Neural cell (in vitro differentiated cells): ENCODE results near the gene DHX16. TPM values are rescaled to one million over a fixed set of nuclear protein-coding genes. Genes with fewer than 3 reads are reported as not detected.

Experiments used
- H2AFZ ChIP-seq: fragments of 200-600, 300-800 bp; sonication (generic), shearing (Covaris generic); 2 replicates; pipeline ENCODE4 v1.6.0; 2014; ENCODE audit warnings: low read depth, mild to moderate bottlenecking, antibody characterized with exemption, low read length, moderate library complexity
- H3F3A ChIP-seq: fragments of 200-600 bp; shearing (Covaris generic); 2 replicates; pipeline ENCODE4 v1.6.1; 2016; ENCODE audit warnings: mild to moderate bottlenecking, moderate library complexity, mixed read lengths, antibody characterized with exemption, low read length; ENCODE audit not compliant: insufficient read depth, poor library complexity, severe bottlenecking
- H3K27ac ChIP-seq: fragments of 200-600, 300-800 bp; sonication (generic), shearing (Covaris generic); 2 replicates; pipeline ENCODE4 v1.5.1; 2014; ENCODE audit warnings: mild to moderate bottlenecking, low read length, moderate library complexity
- H3K27me3 ChIP-seq: fragments of 300-800, 200-600 bp; sonication (generic), shearing (Covaris generic); 2 replicates; pipeline ENCODE4 v1.6.0; 2014; ENCODE audit warnings: mild to moderate bottlenecking, low read depth, low read length, moderate library complexity; ENCODE audit not compliant: insufficient read depth
- H3K36me3 ChIP-seq: fragments of 300-800, 200-600 bp; sonication (generic), shearing (Covaris generic); 2 replicates; pipeline ENCODE4 v1.5.1; 2014; ENCODE audit warnings: mild to moderate bottlenecking, antibody characterized with exemption, low read length, moderate library complexity; ENCODE audit not compliant: insufficient read depth
- H3K4me2 ChIP-seq: fragments of 300-800, 200-600 bp; sonication (generic), shearing (Covaris generic); 2 replicates; pipeline ENCODE4 v1.6.0; 2014; ENCODE audit warnings: mild to moderate bottlenecking, low read length
- H3K4me3 ChIP-seq: fragments of 300-800, 200-600 bp; sonication (generic), shearing (Covaris generic); 2 replicates; pipeline ENCODE4 v1.5.1; 2014; ENCODE audit warnings: mild to moderate bottlenecking, low read length, moderate library complexity
- H3K79me2 ChIP-seq: fragments of 200-600 bp; shearing (Covaris generic); replicated peaks from 2 replicates; pipeline ENCODE4 v1.6.0; 2014; ENCODE audit warnings: mild to moderate bottlenecking, low read length, moderate library complexity; ENCODE audit not compliant: insufficient read depth
- H3K9ac ChIP-seq: fragments of 300-800, 200-600 bp; sonication (generic), shearing (Covaris generic); 2 replicates; pipeline ENCODE4 v1.6.1; 2016; ENCODE audit warnings: mild to moderate bottlenecking, low read length, mixed read lengths
- H3K9me2 ChIP-seq: fragments of 200-600 bp; shearing (Covaris generic); 2 replicates; pipeline ENCODE4 v1.6.1; 2016; ENCODE audit warnings: mild to moderate bottlenecking, low read length, mixed read lengths; ENCODE audit not compliant: insufficient read depth
- H3K9me3 ChIP-seq: fragments of 200-600, 300-800 bp; sonication (generic), shearing (Covaris generic); 2 replicates; pipeline ENCODE4 v1.6.1; 2016; ENCODE audit warnings: mild to moderate bottlenecking, mixed run types, low read length, moderate library complexity, mixed read lengths
- H4K20me1 ChIP-seq: fragments of 200-600 bp; shearing (Covaris generic); 2 replicates; pipeline ENCODE4 v1.6.1; 2016; ENCODE audit warnings: mild to moderate bottlenecking, mixed run types; ENCODE audit not compliant: insufficient read depth
- EP300 ChIP-seq: fragments of 450-650 bp; conservative IDR thresholded peaks from 2 replicates; pipeline ENCODE4 v1.6.1; 2014; ENCODE audit warnings: antibody characterized with exemption, mild to moderate bottlenecking, moderate library complexity; ENCODE audit not compliant: poor library complexity, severe bottlenecking
- EZH2 ChIP-seq: fragments of 200-600, 300-800 bp; shearing (Covaris generic), sonication (generic); IDR thresholded peaks from 2 replicates; pipeline ENCODE4 v1.6.1; 2014; ENCODE audit warnings: antibody characterized with exemption, low read length, borderline replicate concordance, mild to moderate bottlenecking; ENCODE audit not compliant: insufficient read depth, poor library complexity, severe bottlenecking
- MXI1 ChIP-seq: fragments of 450-650 bp; conservative IDR thresholded peaks from 2 replicates; pipeline ENCODE4 v1.6.1; 2014; ENCODE audit warnings: antibody characterized with exemption, mild to moderate bottlenecking; ENCODE audit not compliant: poor library complexity, severe bottlenecking
- POLR2AphosphoS5 ChIP-seq: IDR thresholded peaks from 2 replicates; pipeline ENCODE4 v1.6.1; 2012
- RAD21 ChIP-seq: fragments of 450-650 bp; conservative IDR thresholded peaks from 2 replicates; pipeline ENCODE4 v1.6.1; 2014; ENCODE audit warnings: antibody characterized with exemption, mild to moderate bottlenecking, moderate library complexity
- SMC3 ChIP-seq: fragments of 450-650 bp; conservative IDR thresholded peaks from 2 replicates; pipeline ENCODE4 v1.6.1; 2014; ENCODE audit warnings: antibody characterized with exemption, mild to moderate bottlenecking, moderate library complexity; ENCODE audit not compliant: poor library complexity
- TAF1 ChIP-seq: IDR thresholded peaks from 2 replicates; pipeline ENCODE4 v1.6.1; 2012; ENCODE audit warnings: low read depth
- polyA plus RNA-seq: library from polyadenylated mRNA; depleted of rRNA; stranded (reverse); fragments of >200 nt; gene quantifications from 2 replicates; pipeline ENCODE4 v1.2.3, GENCODE V29; 2014
- TF ChIP-seq, protein P1 (sequence below): IDR thresholded peaks from 2 replicates; pipeline ENCODE4 v1.6.1; 2012; ENCODE audit warnings: borderline replicate concordance
- TF ChIP-seq, protein P2 (sequence below): fragments of 450-650 bp; IDR thresholded peaks from 2 replicates; pipeline ENCODE4 v1.5.1; 2014; ENCODE audit warnings: antibody characterized with exemption, mild to moderate bottlenecking, moderate library complexity; ENCODE audit not compliant: poor library complexity, severe bottlenecking

Gene DHX16
- polyA plus RNA-seq, 1 donor from 2014 or later, result 29.1 TPM

GRCh38 chr6:30707281-30707850, 34.6 kb upstream of the DHX16 start:
- Histone ChIP-seq H3K27ac (no peak overlapping the region), H3K9me2 (no peaks in the 10 kb centered on the region), H3K4me2 (no peak overlapping the region), H3K9me3 (no peaks in the 10 kb centered on the region), H3K4me3 (no peak overlapping the region), H3K9ac (no peak overlapping the region), H2AFZ (no peak overlapping the region), H3K36me3 (peaks cover 7% of the 10 kb centered on the region), H3K79me2 (no peaks in the 10 kb centered on the region), H4K20me1 (no peaks in the 10 kb centered on the region), H3F3A (no peaks in the 10 kb centered on the region), H3K27me3 (no peaks in the 10 kb centered on the region)
- TF ChIP-seq RAD21 (no peak), TAF1 (no peak)
- TF ChIP-seq, protein P1, sequence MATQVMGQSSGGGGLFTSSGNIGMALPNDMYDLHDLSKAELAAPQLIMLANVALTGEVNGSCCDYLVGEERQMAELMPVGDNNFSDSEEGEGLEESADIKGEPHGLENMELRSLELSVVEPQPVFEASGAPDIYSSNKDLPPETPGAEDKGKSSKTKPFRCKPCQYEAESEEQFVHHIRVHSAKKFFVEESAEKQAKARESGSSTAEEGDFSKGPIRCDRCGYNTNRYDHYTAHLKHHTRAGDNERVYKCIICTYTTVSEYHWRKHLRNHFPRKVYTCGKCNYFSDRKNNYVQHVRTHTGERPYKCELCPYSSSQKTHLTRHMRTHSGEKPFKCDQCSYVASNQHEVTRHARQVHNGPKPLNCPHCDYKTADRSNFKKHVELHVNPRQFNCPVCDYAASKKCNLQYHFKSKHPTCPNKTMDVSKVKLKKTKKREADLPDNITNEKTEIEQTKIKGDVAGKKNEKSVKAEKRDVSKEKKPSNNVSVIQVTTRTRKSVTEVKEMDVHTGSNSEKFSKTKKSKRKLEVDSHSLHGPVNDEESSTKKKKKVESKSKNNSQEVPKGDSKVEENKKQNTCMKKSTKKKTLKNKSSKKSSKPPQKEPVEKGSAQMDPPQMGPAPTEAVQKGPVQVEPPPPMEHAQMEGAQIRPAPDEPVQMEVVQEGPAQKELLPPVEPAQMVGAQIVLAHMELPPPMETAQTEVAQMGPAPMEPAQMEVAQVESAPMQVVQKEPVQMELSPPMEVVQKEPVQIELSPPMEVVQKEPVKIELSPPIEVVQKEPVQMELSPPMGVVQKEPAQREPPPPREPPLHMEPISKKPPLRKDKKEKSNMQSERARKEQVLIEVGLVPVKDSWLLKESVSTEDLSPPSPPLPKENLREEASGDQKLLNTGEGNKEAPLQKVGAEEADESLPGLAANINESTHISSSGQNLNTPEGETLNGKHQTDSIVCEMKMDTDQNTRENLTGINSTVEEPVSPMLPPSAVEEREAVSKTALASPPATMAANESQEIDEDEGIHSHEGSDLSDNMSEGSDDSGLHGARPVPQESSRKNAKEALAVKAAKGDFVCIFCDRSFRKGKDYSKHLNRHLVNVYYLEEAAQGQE, result no peak

- H3K36me3 ChIP-seq, result peaks cover 7% of the 10 kb centered on the region
- H2AFZ ChIP-seq, result no peak overlapping the region
- H3F3A ChIP-seq, result no peaks in the 10 kb centered on the region
- H3K27me3 ChIP-seq, result no peaks in the 10 kb centered on the region
- no peak overlapping the region for H3K27ac ChIP-seq
- H3K9me2 ChIP-seq, result no peaks in the 10 kb centered on the region
- H3K9ac ChIP-seq, result no peak overlapping the region
- no peak overlapping the region for H3K4me2 ChIP-seq
- H3K79me2 ChIP-seq, result no peaks in the 10 kb centered on the region
- TF ChIP-seq MXI1, result no peak
- H3K9me3 ChIP-seq, result no peaks in the 10 kb centered on the region
- H3K4me3 ChIP-seq, result no peak overlapping the region
- H4K20me1 ChIP-seq, result no peaks in the 10 kb centered on the region
Measured at GRCh38 chr6:30705620-30706019, 32.8 kb upstream of the DHX16 start.

DNA sequence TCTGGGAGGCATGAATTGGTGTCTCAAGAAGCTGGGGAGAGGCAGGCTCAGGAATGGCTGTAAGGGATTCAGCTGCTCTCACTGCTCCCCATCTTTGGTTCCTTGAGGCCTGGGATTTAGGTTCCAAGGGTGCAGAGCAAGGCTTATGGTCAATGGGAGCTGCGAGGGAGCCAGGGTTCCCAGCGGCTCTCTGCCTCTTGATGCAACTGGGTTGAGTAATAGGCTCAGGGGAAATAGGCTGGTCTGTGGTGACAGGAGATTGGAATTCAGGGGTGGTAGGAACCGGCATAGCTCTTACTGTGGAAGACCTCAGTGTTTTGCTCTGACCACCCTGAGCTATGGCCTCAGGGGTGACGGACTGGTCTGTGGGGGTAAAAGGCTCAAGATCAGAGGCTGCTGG, 31.0 kb upstream of the DHX16 start:
- Histone ChIP-seq H3K27ac (no peak overlapping the region), H3K36me3 (peaks cover 7% of the 10 kb centered on the region), H2AFZ (no peak overlapping the region), H3K79me2 (no peaks in the 10 kb centered on the region), H3K9me2 (no peaks in the 10 kb centered on the region), H4K20me1 (no peaks in the 10 kb centered on the region), H3K9ac (no peak overlapping the region), H3K9me3 (no peaks in the 10 kb centered on the region), H3K27me3 (no peaks in the 10 kb centered on the region), H3K4me3 (no peak overlapping the region), H3F3A (no peaks in the 10 kb centered on the region), H3K4me2 (no peak overlapping the region)
- no peak for TF ChIP-seq EZH2
- TF ChIP-seq, protein P1, result no peak
- TF ChIP-seq, protein P2, sequence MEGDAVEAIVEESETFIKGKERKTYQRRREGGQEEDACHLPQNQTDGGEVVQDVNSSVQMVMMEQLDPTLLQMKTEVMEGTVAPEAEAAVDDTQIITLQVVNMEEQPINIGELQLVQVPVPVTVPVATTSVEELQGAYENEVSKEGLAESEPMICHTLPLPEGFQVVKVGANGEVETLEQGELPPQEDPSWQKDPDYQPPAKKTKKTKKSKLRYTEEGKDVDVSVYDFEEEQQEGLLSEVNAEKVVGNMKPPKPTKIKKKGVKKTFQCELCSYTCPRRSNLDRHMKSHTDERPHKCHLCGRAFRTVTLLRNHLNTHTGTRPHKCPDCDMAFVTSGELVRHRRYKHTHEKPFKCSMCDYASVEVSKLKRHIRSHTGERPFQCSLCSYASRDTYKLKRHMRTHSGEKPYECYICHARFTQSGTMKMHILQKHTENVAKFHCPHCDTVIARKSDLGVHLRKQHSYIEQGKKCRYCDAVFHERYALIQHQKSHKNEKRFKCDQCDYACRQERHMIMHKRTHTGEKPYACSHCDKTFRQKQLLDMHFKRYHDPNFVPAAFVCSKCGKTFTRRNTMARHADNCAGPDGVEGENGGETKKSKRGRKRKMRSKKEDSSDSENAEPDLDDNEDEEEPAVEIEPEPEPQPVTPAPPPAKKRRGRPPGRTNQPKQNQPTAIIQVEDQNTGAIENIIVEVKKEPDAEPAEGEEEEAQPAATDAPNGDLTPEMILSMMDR, result no peak
- TF ChIP-seq RAD21, result no peak
- no peak for TF ChIP-seq SMC3
- TF ChIP-seq TAF1, result no peak
- no peak for TF ChIP-seq MXI1
- no peak for TF ChIP-seq POLR2AphosphoS5
- TF ChIP-seq EP300, result no peak
